Neutrophil (primary cell): ENCODE measurements around the gene KCNE2.

Experiments used
- H3K27ac ChIP-seq: fragments of 200-600 bp; sonication (generic); 2 replicates; pipeline ENCODE4 v1.5.1; 2016; ENCODE audit warnings: mild to moderate bottlenecking, moderate library complexity
- H3K27me3 ChIP-seq: fragments of 200-600 bp; sonication (generic); 2 replicates; pipeline ENCODE4 v1.6.0; 2016; ENCODE audit warnings: mild to moderate bottlenecking
- H3K36me3 ChIP-seq: fragments of 200-600 bp; sonication (generic); 2 replicates; pipeline ENCODE4 v1.5.1; 2017
- H3K4me1 ChIP-seq, 2 experiments: fragments of 200-600 bp in 1 of 2; sonication (generic) in 1 of 2; 1 replicate in 1 of 2; 2 replicates in 1 of 2; pipeline versions ENCODE4 v1.5.1 to v1.6.1; 2013 to 2016; ENCODE audit warnings: low read depth in 1 of 2, low read length in 1 of 2, mild to moderate bottlenecking in 1 of 2, moderate library complexity in 1 of 2; ENCODE audit not compliant: control insufficient read depth in 1 of 2, insufficient read depth in 1 of 2
- H3K4me3 ChIP-seq, 2 experiments: fragments of 200-600 bp in 1 of 2; sonication (generic) in 1 of 2; 1 replicate in 1 of 2; 2 replicates in 1 of 2; pipeline ENCODE4 v1.5.1; 2013 to 2016; ENCODE audit warnings: low read depth in 1 of 2, low read length in 1 of 2, mild to moderate bottlenecking in 1 of 2, moderate library complexity in 1 of 2
- H3K9me3 ChIP-seq: fragments of 200-600 bp; sonication (generic); 2 replicates; pipeline ENCODE4 v1.5.1; 2016
- TF ChIP-seq, protein P1 (sequence below): fragments of 200-600 bp; sonication (generic); IDR thresholded peaks from 2 replicates; pipeline ENCODE4 v1.5.1; 2016; ENCODE audit warnings: antibody characterized with exemption

KCNE2 gene

DNA sequence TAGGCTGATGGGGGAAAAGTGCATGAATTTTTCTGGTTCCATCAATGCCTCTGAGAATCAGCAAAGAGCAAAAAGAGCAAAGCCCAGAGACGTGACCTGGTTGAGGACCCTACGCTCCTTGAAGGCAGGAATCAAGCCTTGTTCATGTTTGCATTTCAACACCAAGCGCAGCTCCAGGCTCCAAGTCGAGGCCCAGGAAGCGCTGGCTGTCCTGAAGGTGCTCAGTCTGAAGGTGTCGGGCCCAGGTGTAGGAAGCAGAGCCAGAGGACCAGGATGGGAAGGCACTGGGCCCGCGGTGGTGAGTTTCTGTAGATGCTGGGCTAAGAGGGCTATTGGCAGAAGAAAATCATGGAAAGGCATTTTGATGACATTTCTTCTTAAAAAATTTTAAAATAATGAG lies 25.6 kb upstream of the KCNE2 start:
- Histone ChIP-seq H3K36me3 (no peaks in the 10 kb centered on the region), H3K27ac (no peak overlapping the region), H3K4me3 (no peak overlapping the region), H3K4me1 (no peaks in the 10 kb centered on the region), H3K27me3 (no peaks in the 10 kb centered on the region), H3K9me3 (no peaks in the 10 kb centered on the region)
- TF ChIP-seq, protein P1, sequence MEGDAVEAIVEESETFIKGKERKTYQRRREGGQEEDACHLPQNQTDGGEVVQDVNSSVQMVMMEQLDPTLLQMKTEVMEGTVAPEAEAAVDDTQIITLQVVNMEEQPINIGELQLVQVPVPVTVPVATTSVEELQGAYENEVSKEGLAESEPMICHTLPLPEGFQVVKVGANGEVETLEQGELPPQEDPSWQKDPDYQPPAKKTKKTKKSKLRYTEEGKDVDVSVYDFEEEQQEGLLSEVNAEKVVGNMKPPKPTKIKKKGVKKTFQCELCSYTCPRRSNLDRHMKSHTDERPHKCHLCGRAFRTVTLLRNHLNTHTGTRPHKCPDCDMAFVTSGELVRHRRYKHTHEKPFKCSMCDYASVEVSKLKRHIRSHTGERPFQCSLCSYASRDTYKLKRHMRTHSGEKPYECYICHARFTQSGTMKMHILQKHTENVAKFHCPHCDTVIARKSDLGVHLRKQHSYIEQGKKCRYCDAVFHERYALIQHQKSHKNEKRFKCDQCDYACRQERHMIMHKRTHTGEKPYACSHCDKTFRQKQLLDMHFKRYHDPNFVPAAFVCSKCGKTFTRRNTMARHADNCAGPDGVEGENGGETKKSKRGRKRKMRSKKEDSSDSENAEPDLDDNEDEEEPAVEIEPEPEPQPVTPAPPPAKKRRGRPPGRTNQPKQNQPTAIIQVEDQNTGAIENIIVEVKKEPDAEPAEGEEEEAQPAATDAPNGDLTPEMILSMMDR, result no peak

DNA sequence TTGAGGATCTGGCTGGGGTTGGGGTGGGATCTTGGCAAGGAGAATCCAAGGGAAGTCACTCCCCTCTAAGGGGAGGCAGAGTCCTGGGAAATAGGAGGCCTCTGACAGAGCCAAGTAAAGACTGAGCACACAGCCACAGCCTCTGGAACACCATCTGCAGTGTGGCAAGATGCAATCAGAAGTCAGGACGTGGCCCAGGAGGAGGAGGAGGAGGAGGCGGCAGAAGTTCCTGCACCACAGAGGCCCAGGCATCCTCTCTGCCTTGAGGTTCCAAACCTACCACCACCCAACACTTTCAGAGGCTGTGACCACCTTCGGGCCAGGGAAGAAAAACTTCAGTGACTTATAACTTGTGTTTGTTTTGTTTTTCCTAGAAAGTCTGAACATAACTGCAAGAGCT lies 23.7 kb upstream of the KCNE2 start:
- TF ChIP-seq, protein P1, result no peak
- H3K4me1 ChIP-seq, result no peaks in the 10 kb centered on the region
- H3K36me3 ChIP-seq, result no peaks in the 10 kb centered on the region

DNA sequence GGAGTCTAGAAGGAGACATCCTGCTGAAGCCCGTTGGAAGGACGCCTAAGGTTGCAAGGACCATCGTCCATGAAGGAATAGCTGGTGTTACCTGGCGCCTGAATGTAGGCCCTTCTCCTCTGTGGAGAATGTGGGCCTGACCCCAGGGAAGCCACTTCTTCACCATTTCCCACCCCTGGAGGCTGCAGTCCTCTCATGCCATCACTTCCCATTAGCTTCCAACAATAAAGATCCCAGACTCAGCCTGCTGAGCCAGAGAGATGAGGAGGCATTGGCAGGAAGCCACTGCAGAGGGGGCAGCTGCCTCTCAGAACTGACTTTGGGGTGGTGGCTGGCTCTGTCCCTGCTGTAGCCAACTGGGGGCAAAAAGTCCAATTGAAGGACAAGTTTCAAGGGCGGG lies 21.3 kb upstream of the KCNE2 start:
- no peaks in the 10 kb centered on the region for H3K4me1 ChIP-seq
- no peaks in the 10 kb centered on the region for H3K36me3 ChIP-seq
- H3K4me3 ChIP-seq, result no peak overlapping the region
- H3K9me3 ChIP-seq, result no peaks in the 10 kb centered on the region
- H3K27ac ChIP-seq, result no peak overlapping the region
- TF ChIP-seq, protein P1, result no peak
- no peaks in the 10 kb centered on the region for H3K27me3 ChIP-seq

More for the DNA sequence above, 23.7 kb upstream of the KCNE2 start:
- Histone ChIP-seq H3K4me3 (no peak overlapping the region), H3K27ac (no peak overlapping the region), H3K27me3 (no peaks in the 10 kb centered on the region), H3K9me3 (no peaks in the 10 kb centered on the region)

DNA sequence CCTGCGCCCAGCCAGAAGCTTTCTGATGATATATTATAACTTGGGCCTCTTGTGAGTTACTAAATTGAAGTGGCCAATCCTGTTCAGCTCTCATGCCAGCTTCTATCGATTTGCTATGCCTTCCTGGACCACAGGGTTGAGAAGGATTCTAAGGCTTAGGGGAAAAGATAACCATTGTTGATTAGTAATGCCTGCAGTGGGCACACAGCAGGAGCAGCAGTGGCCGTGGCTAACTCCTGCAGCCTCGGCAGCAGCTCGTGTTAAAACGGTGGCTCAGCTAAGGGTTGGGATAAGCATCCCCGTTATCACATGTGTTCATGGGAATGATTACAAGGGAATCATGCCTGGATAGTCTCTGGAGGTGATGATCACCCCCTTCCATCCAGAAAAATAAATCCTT lies 20.5 kb upstream of the KCNE2 start:
- H3K27ac ChIP-seq, result no peak overlapping the region
- TF ChIP-seq, protein P1, result no peak
- no peaks in the 10 kb centered on the region for H3K27me3 ChIP-seq

DNA sequence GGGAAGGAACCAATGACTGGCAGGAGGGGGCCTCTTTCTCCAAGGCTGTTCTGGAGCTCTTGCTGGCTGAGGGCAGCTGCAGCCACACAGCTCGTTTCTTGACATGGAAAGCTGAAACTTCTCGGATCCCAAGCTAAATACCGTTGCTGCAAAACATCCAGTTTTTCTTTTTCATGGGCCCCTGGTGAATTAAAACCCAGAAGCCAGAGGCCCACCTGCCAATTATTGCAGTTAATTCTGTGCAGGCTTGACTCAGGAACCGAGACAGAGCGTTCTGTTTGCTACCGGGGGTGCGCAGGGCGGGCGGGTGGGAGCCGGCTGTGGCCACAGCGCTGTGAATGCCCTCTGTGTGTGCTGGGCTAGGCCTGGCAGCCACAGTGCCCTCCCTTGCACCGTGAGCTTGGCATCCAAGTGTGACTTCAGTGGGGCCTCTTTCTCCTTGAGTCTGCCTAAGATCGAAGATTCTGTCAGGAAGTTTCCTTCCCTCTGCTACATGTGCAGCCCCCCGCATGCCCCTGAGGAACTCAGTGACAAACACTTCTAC lies 19.9 kb upstream of the KCNE2 start:
- TF ChIP-seq, protein P1, result no peak
- no peaks in the 10 kb centered on the region for H3K27me3 ChIP-seq
- no peaks in the 10 kb centered on the region for H3K36me3 ChIP-seq
- no peak overlapping the region for H3K4me3 ChIP-seq
- no peak overlapping the region for H3K27ac ChIP-seq
- H3K4me1 ChIP-seq, result no peaks in the 10 kb centered on the region
- H3K9me3 ChIP-seq, result no peaks in the 10 kb centered on the region

More for the DNA sequence above, 20.5 kb upstream of the KCNE2 start:
- Histone ChIP-seq H3K9me3 (no peaks in the 10 kb centered on the region), H3K4me3 (no peak overlapping the region), H3K4me1 (no peaks in the 10 kb centered on the region), H3K36me3 (no peaks in the 10 kb centered on the region)

DNA sequence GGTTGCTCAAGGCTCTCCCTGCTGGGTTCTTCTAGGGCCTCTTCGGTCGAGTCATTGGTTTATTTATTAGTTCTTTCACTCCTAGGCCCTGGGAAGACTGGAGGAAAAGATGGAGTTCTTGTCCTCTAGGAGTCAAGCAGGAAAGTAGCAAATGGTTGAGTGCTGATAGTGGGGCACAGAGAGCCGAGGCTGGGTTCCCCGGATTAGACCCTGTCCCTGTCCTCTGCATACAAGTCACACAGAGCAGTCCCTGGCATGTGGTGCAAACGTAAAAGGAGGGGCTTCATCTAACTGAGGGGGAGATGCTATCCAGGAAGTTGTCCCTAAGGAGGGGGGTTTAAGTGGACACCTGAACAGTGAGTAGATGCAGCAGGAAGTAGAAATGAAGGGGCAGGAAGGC lies 19.2 kb upstream of the KCNE2 start:
- Histone ChIP-seq H3K9me3 (no peaks in the 10 kb centered on the region), H3K4me3 (no peak overlapping the region), H3K27me3 (peaks cover 6% of the 10 kb centered on the region), H3K36me3 (no peaks in the 10 kb centered on the region), H3K4me1 (no peaks in the 10 kb centered on the region), H3K27ac (no peak overlapping the region)
- TF ChIP-seq, protein P1, result no peak
